NCI-H2227 (cell line): Measurements from ENCODE around the gene PHRF1.

ENCODE experiments used
- DNase-seq: peaks from one replicate; lab custom pipeline; 2025; ENCODE audit not compliant: unreplicated experiment; lab: John Stamatoyannopoulos, UW

PHRF1 gene

DNA sequence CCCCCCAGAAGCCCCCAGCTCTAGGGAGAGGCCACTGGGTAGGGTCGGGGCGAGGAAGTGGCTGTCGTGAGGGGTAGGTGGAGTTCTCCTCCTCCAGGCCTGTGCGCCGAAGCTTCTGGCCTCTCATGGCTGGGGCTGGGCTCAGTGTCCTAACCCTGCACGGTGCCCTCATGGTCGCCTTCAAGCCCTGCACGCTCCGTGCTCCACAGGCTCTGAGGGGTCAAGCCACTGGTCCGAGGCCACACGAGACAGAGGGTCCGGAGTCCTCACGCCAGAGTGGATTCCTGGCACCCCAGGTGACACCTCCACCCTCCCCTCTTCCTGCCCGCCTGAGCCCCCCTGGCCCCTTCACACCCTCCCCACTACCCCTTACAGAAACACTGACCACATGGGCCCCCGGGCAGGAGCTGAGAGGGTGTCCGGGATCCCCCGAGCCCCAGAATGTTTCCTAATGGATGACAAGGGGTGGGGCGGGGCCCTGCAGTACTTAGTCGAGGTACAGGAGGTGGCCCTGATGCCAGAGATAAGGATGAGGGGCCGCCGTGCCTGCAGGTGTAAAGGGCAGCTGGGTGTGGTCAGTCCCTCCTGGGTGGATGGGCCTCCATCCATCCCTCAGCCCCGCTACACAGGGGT, 49.5 kb downstream of the PHRF1 start:
- DNase-seq = no peak

DNA sequence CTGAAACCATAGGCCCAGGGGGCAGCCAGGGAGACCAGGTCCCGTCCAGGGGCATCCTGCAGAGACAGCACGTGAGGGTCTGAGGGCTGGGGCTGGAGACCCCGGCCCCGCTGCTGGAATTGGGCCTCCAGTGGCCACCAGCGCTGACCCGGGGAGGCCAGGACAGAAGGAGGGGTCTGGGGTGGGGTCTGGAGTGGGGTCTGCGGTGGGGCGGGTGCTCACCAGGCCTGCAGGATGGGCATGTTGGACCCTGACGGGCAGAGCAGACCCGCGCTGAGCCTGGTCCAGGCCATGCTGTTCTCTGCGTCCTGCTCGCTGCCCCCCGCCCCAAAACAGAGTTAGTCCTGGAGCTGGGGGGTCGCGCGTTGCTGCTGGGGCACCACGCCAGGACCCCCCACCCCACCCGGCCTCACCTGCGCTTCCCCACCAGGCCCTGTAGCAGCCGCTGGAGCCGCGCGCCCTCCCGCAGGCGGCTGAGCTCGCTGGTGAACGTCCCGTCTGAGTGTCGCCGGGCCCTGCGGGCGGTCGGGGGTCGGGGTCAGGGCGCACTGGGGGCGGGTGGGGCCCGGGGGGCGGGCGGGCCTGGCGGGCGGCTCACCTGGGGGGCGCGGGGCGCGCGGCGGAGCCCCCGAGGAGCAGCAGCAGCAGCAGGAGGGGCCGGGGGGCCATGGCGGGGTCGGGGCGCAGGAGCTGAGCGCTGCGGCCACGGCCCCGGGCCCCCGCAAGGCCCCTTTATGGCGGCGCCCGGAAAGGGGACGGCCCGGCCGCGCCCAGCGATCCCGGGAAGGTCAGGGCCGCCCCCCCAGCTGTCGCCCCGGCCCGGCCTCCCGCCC, 50.4 kb downstream of the PHRF1 start, which contains the start of gene SCT:
Gene SCT (minus strand): TSS at position 707 of the 833 bp plus-strand sequence. CDS start 38 bp downstream, at position 669.
- no peak for DNase-seq

DNA sequence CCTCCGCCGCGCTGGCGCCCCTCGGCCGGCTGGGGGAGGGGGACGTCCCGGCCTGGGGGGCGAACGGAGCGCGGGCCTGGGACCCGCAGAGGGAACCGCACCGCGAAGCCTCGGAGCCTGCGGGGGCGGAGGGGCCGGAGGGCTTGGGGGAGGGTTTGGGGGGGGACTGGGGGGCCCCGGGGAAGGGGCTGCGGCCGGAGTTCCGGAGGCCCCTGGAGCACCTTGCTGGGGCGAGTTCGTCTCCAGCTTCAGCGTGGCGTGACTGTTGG, 51.0 kb downstream of the PHRF1 start:
- no peak for DNase-seq

DNA sequence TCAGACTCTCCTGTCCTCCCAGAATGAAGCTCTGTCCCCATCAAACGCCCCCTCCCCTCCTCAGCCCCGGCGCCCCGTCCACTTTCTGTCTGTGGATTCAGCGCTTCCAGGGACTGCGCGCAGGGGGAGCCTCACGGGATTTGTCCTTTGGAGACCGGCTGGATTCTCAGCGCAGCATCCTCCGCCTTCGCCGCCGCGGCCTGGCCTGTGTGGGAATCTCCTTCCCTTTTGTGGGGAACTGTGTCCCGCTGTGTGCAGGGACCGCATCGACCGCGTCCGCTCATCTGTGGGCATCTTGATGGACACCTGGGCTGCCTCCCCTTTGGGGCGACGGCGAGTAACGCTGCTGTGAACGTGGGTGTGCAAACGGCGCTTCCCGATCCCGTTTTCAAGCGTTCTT, 51.8 kb downstream of the PHRF1 start:
- no peak for DNase-seq

DNA sequence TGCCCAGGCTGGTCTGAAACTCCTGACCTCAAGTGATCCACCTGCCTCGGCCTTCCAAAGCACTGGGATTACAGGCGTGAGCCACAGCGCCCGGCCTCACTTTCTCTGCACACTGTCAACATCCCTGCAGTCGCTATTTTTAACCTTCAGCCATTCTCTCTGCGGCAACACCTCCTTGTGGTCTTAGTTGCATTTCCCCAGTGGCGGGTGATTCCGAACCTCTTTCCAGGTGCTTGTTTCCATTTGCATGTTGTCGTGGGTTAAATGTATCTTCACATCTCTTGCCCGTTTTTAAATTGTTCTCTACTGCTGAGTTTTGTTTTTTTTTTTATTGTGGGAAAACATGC, 52.9 kb downstream of the PHRF1 start:
- DNase-seq = no peak

DNA sequence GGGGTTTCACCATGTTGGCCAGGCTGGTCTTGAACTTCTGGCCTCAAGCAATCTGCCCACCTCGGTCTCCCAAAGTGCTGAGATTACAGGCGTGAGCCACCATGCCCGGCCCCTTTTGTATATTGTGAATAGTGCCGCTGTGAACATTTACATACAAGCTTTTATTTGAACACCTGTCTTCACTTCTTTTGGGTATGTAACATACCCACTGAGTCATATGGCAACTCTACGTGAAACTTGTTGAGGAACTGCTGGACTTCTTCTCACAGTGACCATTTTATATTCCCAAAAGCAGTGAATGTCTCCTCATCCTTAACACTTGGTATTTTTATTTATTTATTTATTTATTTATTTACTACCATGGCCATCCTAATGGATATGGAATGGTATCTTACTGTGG, 54.6 kb downstream of the PHRF1 start:
- DNase-seq = no peak

DNA sequence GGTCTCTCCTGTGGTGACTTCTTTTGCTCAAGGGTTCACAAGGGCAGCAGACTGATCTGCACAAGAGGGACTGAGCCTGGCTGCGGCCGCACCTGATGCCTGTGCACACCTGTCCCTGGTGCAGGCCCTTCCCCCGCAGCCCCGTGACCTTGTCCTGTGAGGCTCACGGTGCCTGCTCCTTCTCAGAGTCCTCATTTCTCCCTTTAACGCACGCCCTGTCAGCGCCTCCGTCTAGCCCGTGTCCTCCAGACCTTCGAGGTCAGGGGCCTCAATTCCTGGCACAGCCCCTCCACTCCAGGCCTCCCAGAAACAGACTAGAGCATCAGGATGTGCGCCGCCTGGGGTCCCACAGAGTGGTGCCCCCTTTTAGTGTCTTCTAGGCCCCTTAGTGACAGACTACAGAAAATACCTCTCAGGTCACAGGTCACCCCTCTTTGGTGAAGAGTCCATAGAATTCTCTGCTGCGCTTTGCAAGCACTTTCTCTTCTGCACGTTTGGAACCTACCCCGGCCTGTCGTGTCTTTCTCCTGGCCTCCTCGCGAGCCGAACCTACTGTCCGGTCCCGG, 59.8 kb downstream of the PHRF1 start:
- no peak for DNase-seq

DNA sequence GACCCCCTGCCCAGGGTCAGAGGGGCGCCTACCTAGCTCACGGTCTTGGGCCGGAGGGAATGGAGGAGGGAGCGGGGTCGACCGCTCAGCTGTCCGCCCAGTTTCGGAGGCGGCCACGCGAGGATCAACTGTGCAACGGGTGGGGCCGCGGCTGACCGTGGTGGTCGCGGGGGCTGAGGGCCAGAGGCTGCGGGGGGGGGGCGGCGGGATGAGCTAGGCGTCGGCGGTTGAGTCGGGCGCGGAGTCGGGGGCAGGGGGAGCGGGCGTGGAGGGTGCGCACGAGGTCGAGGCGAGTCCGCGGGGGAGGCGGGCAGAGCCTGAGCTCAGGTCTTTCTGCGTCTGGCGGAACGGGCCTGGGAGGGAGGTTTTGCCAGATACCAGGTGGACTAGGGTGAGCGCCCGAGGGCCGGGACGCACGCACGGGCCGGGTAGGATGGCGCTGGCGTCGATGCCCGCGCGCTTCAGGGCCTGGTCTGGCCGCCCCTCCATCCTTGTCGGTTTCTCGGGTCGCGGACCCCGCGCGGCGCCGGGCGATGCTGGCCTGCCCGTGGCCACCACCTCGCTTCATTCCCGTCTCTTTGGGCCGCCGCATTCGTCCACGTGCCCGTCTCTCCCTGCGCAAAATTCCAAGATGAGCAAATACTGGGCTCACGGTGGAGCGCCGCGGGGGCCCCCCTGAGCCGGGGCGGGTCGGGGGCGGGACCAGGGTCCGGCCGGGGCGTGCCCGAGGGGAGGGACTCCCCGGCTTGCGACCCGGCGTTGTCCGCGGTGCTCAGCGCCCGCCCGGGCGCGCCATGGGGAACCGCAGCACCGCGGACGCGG, 60.5 kb downstream of the PHRF1 start, which contains the start of gene DRD4:
Gene DRD4 (plus strand): TSS at position 759 of the 822 bp plus-strand sequence. CDS start 36 bp downstream, at position 795.
- no peak for DNase-seq

DNA sequence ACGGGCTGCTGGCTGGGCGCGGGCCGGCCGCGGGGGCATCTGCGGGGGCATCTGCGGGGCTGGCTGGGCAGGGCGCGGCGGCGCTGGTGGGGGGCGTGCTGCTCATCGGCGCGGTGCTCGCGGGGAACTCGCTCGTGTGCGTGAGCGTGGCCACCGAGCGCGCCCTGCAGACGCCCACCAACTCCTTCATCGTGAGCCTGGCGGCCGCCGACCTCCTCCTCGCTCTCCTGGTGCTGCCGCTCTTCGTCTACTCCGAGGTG, 61.0 kb downstream of the PHRF1 start:
- no peak for DNase-seq

DNA sequence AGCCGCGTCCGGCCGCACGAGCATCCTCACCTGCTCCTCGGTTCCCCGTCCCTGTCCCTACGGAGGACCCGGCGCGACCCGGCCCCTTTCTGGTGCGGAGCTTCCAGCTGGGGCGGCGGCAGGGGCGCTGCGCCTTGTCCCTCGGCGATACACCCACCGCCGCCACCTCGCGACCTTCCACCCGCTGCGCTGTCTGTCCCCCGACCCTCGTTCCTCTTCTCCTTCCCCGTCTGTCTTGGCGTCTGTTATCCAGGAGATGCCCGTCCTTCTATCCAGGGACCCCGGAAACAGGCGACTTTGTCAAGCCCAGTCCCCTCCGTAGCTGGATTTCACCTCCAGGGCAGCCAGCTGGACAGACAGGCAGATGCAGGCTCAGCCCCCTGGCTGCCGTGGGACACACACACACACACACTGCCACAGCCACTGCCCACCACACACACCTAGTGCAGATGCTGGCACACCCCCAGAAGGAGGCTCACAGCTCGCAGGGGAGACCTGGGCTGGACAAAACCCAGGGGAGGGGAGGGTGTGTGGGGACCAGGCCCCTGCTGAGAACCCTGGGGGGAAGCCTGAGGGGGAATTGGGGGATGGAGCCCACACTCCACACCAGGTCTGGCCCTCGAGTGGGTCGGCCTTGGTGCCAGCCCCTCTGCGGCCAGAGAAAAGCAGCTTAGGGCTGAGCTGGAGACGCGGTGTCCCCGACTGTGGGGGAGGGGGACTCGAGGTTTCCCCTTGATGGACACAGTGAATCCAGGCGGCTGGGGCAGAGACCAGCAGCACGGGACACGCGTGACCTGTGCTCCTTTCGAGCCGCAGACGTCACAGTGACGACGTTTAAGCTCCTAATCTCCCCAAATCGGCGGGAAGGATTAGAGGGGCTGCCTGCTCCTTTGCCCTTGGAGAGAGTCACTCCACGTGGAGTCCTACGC, 61.6 kb downstream of the PHRF1 start:
- DNase-seq = no peak

DNA sequence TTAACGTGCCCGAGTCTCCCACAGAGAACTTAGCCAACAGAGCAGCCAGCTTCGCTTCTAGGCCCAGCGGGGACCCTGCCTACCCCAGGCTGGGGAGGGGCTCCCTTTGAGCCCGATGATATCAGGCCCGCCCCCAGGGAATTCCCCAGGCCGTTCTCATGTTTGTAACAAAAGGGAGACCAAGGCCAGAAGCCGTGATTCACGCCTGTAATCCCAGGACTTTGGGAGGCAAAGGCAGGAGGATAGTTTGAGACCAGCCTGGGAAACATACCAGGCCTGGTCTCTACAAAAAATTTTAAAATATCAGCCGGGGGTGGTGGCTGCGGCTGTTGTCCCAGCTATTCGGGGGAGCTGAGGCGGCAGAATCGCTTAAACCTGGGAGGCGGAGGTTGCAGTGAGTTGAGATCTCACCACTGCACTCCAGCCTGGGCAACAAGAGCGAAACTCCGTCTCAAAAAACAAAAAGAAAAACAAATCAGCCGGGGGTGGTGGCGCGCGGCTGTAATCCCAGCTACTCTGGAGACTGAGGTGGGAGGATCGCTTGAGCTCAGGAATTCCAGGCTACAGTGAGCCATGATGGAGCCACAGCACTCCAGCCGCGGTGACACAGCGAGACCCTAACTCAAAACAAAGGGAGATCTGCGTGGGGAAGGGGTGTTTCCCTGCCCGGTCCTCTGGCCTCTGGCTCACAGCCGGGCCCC, 62.5 kb downstream of the PHRF1 start:
- DNase-seq = no peak

DNA sequence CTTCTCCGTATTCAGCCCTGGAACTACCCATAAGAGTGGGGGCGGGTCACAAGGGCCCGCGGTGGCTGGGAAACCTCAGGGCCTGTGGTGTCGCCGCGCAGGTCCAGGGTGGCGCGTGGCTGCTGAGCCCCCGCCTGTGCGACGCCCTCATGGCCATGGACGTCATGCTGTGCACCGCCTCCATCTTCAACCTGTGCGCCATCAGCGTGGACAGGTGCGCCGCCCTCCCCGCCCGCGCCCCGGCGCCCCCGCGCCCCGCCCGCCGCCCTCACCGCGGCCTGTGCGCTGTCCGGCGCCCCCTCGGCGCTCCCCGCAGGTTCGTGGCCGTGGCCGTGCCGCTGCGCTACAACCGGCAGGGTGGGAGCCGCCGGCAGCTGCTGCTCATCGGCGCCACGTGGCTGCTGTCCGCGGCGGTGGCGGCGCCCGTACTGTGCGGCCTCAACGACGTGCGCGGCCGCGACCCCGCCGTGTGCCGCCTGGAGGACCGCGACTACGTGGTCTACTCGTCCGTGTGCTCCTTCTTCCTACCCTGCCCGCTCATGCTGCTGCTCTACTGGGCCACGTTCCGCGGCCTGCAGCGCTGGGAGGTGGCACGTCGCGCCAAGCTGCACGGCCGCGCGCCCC, 63.2 kb downstream of the PHRF1 start:
- DNase-seq = no peak

DNA sequence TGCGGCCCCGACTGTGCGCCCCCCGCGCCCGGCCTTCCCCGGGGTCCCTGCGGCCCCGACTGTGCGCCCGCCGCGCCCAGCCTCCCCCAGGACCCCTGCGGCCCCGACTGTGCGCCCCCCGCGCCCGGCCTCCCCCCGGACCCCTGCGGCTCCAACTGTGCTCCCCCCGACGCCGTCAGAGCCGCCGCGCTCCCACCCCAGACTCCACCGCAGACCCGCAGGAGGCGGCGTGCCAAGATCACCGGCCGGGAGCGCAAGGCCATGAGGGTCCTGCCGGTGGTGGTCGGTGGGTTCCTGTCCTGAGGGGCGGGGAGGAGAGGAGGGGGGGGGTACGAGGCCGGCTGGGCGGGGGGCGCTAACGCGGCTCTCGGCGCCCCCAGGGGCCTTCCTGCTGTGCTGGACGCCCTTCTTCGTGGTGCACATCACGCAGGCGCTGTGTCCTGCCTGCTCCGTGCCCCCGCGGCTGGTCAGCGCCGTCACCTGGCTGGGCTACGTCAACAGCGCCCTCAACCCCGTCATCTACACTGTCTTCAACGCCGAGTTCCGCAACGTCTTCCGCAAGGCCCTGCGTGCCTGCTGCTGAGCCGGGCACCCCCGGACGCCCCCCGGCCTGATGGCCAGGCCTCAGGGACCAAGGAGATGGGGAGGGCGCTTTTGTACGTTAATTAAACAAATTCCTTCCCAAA, 63.9 kb downstream of the PHRF1 start:
- no peak for DNase-seq

DNA sequence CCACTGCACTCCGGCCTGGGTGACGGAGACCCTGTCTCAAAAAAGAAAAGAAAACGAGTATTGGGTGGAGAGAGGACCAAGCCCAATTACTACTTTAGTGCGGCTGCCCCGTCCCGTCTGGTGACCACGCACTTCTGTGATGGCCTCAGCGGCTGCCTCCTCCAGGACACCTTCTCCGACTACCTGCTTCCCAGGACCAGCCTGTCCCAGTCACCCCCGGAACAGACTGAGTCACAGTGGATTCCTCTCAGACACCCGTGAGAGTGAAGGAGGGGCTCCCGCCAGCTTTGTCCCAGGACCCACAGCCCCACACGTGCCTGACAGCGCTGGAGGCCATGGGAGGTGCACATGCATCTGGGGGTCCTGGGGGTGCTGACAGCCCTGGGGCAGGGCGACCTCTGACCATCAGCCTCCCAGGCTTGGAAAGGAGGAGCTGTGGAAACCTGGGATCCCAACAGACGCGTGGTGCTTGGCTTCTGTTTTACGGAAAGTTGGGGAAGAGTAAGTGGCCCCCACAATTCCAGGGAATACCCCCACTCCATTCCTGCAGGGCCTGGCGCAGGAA, 65.6 kb downstream of the PHRF1 start:
- no peak for DNase-seq

DNA sequence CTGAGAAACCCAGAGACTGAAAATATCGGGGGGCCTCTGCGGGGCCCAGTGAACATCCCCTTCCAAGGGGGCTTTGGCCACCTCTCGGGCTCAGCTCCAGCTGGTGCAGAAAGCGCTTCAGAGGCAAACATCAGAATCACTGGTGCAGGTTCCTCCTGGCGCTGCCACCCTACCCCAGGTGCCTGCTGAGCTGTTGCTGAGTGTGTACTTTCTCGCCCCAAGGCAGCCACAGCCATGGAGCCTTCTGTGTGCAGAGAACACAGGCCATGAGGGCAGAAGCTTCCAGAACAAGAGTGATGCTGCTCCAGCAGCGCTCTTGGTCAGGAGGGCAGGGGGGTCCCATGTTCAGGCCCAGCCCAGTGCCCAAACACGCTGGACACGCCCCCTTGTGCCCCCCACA, 67.1 kb downstream of the PHRF1 start:
- no peak for DNase-seq

DNA sequence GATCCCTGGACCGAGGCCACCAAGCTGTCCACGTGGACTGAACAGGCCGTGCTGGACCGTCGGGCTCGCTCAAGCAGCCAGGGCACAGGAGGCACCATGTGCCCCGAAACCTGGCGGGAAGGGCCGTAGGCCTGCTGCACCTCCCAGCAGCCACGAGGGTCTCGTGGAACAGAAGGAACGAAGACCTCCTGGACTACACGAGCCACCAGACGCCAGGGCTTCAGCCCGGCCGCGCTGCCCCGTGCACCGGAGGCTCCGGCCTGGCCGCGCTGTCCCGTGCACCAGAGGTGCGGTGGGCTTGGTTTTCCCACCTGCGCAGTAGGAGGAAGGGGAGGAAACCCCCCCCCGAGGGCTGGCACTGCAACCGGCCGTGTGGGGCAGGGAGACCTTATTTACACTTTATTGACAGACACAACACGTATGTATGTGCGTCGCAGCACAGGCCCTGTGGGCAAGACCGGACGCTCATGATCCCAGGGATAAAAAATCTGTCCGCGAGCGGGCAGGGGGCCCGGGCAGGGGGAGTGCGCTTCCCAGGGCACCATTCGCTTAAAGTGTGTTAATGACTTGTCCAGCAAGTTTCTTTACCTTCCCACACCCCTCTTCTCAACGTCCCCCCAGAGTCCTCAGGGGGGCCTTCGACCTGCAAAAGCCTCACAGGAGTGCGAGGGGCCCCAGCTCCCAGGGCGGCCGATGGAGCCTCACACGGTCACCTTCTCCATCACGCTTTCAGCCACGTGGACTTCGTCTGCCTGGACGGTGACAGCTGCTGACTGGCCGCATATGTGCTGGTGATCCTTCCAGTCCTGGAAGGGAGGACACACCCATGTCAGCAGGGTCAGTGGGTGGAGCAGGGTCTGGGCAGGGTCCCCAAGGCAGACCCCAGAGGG, 67.8 kb downstream of the PHRF1 start:
- DNase-seq = no peak

DNA sequence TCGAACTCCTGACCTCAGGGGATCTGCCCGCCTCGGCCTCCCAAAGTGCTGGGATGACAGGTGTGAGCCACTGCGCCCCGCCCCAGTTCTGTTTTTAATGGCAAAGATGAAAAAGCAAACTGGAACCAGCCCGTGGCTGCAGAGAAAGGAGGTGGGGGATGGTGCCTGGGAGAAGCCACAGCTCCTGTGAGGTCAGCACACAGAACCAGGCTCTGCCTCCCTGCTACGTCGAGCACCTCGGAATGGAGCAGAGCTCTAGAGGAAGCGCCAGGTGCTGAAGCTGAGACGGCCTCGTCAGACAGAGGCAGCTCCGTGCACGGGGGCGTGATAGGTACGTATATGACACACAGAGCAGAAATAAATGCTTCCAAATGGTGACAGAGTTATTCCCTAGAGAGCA, 69.3 kb downstream of the PHRF1 start:
- DNase-seq = peak; percentile 59

DNA sequence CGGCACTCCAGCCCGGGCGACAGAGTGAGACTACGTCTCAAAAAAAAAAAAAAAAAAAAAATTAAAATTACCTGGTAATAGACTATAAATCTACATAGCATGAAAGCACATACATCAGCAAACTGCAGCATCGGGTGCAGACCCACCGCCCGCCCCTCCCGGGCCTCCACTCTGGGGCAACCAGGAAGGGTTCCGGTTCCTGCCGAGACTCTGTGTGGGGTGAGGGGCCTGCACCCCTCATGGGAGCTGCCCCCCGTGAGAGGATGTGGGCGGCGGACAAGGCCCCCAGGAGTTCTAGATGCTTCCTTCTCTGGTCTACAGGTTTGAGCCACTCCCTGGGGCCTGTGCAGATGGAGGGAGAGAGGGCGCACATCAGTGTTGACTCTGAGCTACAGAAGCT, 69.9 kb downstream of the PHRF1 start:
- DNase-seq = no peak
